SH-SY5Y (cell line): ENCODE measurements around the gene ANKDD1B.

Experiments
- GATA2 ChIP-seq: IDR thresholded peaks from 2 replicates; pipeline ENCODE4 v1.6.1; 2011; ENCODE audit warnings: mild to moderate bottlenecking, low read depth, low read length
- GATA3 ChIP-seq: IDR thresholded peaks from 2 replicates; pipeline ENCODE4 v1.6.1; 2011; ENCODE audit warnings: low read depth, mild to moderate bottlenecking, low read length, moderate library complexity

Gene ANKDD1B

DNA sequence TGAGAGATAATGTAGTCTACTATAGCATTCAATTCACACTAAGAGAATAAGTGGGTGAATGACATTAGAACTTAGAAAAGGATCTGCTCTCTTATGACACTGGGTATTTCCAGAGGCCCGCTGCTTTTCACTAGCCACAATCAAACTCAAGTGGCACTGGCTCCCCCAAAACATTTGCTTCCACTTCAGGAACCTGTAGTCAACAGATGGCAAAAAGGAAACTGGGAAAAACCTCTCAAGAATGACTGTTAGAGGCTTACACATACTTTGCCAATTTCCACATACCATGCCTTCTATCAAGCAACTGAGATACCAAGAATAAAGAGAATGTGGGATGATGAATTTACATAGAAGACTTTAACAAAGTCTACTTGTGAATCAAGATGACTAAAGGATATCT is 94.8 kb downstream of the ANKDD1B start:
- no peak for TF ChIP-seq GATA3
- no peak for TF ChIP-seq GATA2

DNA sequence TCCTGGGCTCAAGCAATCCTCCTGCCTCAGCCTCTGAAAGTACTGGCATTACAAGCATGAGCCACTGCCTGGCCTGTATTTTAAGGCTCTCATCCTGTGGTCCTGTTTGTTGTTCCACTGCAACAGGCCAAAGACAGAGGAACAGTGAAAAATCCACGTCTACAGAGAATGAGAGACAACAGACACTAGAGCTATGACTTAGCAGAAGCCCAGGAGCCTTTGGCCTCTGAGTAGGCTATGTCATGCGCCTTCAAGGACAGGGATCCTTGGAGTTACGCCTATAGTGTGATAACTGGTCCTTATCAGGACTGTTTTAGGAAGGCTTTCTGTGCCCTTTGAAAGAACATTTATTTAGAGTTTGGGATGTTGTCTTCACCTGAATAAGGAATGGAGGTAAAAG is 95.5 kb downstream of the ANKDD1B start:
- TF ChIP-seq GATA3 (no peak), GATA2 (no peak)

DNA sequence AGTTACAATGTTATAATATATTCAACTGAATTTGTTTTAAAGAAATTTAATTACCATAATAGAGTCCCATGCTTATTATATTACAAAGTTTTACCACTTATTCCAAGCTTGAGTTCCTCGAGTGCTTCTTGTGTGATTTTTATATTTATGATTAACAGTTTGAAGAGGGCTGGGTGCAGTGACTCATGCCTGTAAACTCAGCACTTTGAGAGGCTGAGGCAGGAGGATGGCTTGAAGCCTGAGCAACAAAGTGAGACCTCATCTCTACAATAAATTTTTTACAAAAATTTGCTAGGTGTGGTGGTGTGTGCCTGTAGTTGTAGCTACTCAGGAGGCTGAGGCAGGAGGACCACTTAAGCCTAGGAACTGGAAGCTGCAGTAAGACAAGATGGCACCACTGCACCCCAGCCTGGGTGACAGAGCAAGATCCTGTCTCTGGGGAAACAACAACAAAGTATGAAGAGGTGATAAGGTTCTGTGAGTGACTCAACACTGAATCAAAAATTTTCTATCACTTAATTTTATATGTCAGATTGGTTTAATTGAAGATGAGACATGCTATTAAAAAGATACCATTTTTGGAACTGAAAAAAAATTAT is 96.8 kb downstream of the ANKDD1B start:
- no peak for TF ChIP-seq GATA3
- TF ChIP-seq GATA2 = no peak

DNA sequence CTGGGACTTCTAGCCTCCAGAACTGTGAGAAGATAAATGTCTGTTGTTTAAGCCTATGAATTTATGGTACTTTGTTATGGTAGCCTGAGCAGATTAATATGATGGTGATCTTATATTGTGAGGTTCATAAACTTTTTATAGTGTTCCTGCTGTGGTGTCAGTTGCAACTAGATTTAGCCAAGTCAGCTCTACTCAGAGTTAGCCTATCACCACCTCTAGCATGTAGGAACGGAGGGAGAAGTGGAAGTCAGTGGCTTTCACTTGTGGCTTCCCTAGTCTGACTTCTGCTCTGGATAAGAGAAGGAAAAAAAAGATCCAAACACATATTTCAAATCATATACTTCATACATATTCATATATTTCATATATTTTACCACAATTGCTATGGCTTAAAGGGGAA is 99.4 kb downstream of the ANKDD1B start:
- no peak for TF ChIP-seq GATA2
- no peak for TF ChIP-seq GATA3

DNA sequence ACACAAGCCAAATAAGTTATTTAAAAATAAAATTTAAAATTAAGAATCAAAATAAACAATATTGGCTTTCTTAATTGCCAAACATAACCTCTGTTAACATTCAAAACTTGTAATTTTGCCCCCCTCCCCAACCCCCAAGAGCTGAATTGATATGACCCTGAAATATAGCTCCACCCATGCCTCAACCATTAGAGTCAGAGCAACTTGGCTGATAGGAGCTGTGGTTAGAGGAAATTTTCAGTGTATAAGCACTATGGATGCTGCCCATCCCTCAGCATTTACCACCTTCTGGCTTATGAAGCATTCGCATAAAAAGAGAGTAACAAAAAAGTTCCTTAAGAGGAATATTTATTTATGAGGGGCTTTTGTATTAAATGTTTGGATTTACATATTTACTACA is 99.9 kb downstream of the ANKDD1B start:
- TF ChIP-seq GATA3 = no peak
- TF ChIP-seq GATA2 = no peak

DNA sequence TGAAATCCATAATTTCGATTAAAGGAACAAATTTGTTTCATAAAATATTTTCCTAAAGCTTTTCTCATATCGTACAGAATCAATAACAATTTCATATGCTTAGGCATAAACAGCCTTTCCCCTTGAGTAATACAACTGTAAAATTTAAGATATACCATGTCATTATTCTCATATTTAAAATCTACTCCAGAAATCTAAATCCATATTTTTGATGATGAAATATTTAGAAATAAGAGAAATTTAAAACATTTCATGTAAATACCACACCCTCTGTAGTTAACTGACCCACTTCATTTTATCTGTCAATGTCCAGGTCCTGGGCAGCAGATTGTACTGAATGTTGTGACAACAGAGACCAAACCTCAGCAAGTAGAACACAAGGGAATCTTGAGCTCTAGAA is 100.8 kb downstream of the ANKDD1B start:
- TF ChIP-seq GATA3 (no peak), GATA2 (no peak)

DNA sequence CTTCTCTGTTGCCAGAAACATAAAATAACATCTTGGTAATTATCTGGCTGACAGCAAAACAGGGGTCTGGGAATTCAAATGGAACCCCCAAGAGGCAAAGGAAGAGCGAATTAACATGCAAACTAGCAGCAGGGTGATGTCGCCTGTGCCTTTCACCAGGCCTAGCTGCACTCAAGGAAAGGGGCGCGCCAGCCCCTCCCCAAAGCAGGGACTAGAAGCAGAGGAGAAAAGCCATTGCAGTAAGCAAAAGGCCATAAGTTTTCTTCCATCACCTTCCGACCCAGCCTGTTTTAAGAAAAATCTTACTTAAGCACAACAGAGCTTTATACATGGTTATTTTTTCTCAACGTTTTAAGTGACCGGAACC is 105.4 kb downstream of the ANKDD1B start:
- TF ChIP-seq GATA2 = no peak
- TF ChIP-seq GATA3 = no peak

DNA sequence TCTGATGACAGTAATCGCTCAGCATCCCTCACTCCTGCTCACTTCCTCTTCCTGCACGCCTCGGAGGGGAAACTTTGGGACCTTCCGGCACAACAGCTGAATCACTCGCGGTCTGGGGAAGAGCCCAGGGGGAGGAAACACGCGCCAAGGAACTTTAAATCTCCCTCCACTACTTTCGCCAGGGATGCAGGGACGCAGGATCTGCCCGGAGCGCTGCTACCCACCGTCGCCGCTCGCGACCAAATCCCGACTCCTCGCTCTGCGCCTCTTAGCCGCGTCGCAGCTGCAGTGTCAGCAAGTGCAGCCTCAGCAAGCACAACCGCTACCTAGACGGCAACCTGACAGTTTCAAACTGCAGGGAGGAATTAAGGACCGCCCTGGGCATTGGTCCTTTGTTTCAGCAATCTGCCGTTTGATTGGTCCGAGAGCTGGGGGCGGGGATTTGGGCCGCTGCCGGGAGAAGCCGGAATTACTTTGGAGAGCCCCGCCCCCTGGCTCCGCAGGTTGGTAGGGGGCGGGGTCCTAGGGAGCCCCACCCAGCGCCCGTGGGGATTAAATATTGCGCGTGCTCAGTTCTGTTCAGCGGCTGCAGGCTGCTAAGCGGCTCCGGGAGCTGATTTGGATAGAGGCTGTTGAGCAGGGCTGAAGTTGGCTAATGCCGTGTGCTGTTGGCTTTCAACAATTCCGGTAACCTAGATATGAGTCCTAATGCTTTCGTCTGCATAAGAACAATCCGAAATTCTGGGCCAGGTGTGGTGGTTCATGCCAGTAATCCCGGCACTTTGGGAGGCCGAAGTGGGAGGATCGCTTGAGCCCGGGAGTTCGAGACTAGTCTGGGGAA is 106.0 kb downstream of the ANKDD1B start, which contains the start of gene POC5:
POC5 (minus strand) TSS at position 356 of the 841 bp plus-strand sequence. CDS start 4,500 bp downstream, outside the sequence.
- TF ChIP-seq GATA2 (no peak), GATA3 (no peak)

DNA sequence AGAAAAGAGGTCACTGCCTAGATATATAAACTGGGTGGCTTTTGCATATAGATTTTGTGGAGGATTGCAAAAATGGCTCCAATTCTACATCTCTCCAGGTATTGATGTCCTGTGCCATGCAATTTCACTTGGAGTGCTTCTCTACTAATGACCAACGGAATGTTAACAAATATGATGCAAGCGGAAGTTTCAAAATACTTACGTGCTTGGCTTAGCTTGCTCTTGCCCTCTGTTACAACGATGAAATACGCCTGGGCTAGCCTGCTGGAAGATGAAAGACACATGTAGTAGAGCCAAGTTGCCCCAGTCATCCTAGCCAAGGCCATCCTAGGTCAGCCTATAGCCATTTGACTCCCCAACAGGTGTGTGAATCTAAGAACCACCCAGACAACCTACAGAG is 109.6 kb downstream of the ANKDD1B start:
- no peak for TF ChIP-seq GATA2
- TF ChIP-seq GATA3 = no peak
